Measurements from ENCODE around the gene DNAL4.

DNAL4 gene

GRCh38 chr22:38799265-38800002 lies 5.5 kb upstream of the DNAL4 start:
- POLR2A ChIA-PET = no interaction called here

DNA sequence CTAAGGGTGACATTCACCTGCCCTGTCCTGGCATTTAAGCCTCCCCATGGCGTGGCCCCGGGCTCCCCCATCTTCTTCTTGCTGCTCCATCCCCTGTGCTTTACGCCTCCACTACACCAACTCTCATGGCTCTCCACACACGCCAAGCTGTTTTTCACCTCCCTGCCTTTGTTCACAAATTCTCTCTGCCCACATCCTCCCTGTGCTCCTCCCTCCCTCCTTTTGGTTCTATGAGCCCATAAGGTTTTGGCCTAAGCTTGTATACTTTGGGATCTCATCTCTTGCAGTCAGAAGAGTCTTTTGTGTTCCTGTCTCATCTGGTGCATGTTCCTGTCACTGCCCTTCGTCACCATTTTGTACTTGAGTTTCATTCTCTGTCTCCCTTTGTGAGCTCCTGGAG lies 4.6 kb upstream of the DNAL4 start:
- H3K27me3 ChIP-seq (replicated peaks in 2 of 5; ENCODE audit: control insufficient read depth in 4 of 5, insufficient read depth in 5 of 5, low read length in 4 of 5) = peaks cover 0 to 38% (median 9%) of the 10 kb centered on the region in 5 experiments
- POLR2A ChIA-PET = interaction anchor here (0.6 kb wide), 1 partner anchor 17 kb away, joined by 3 read pairs; no protein-coding TSS in a partner anchor
- WGBS (ENCODE audit: insufficient coverage) = 67% methylated on average over 5 of the region's 5 CpGs
- H3K4me1 ChIP-seq (ENCODE audit: control extremely low read depth in 1 of 4, control insufficient read depth in 4 of 4, insufficient read depth in 4 of 4, low read length in 3 of 4) = peaks cover 0 to 6% (median 4%) of the 10 kb centered on the region in 4 experiments
- H3K36me3 ChIP-seq (ENCODE audit: control insufficient read depth in 4 of 4, insufficient read depth in 4 of 4, low read length in 3 of 4) = no peaks in the 10 kb centered on the region
- DNase-seq = no peak
- CTCF ChIA-PET = no interaction called here
- no peak overlapping the region for H3K4me3 ChIP-seq (ENCODE audit: control insufficient read depth in 1 of 7, extremely low read depth in 1 of 7, insufficient read depth in 4 of 7, low read depth in 2 of 7, low read length in 6 of 7)
- H3K9me3 ChIP-seq (ENCODE audit: control extremely low read depth in 1 of 5, control insufficient read depth in 4 of 5, insufficient read depth in 2 of 5, low read depth in 1 of 5, low read length in 4 of 5) = peaks cover 0 to 7% (median 0%) of the 10 kb centered on the region in 5 experiments
- H3K27ac ChIP-seq (ENCODE audit: insufficient read depth in 1 of 2, low read depth in 1 of 2, low read length in 2 of 2, poor library complexity in 1 of 2, severe bottlenecking in 2 of 2) = no peak overlapping the region

More at GRCh38 chr22:38799265-38800002, 5.5 kb upstream of the DNAL4 start:
- H3K27ac ChIP-seq (ENCODE audit: insufficient read depth in 1 of 2, low read depth in 1 of 2, low read length in 2 of 2, poor library complexity in 1 of 2, severe bottlenecking in 2 of 2) = no peak overlapping the region
- H3K4me3 ChIP-seq (ENCODE audit: control insufficient read depth in 1 of 7, extremely low read depth in 1 of 7, insufficient read depth in 4 of 7, low read depth in 2 of 7, low read length in 6 of 7) = no peak overlapping the region
- DNase-seq = peak in 2 of 3 donors; percentile 17 to 20
- H3K9me3 ChIP-seq (ENCODE audit: control extremely low read depth in 1 of 5, control insufficient read depth in 4 of 5, insufficient read depth in 2 of 5, low read depth in 1 of 5, low read length in 4 of 5) = peaks cover 0 to 7% (median 0%) of the 10 kb centered on the region in 5 experiments
- H3K27me3 ChIP-seq (replicated peaks in 2 of 5; ENCODE audit: control insufficient read depth in 4 of 5, insufficient read depth in 5 of 5, low read length in 4 of 5) = peaks cover 0 to 42% (median 9%) of the 10 kb centered on the region in 5 experiments
- WGBS (ENCODE audit: insufficient coverage) = 100% methylated on average over 3 of the region's 6 CpGs
- H3K36me3 ChIP-seq (ENCODE audit: control insufficient read depth in 4 of 4, insufficient read depth in 4 of 4, low read length in 3 of 4) = no peaks in the 10 kb centered on the region
- CTCF ChIA-PET = no interaction called here
- H3K4me1 ChIP-seq (ENCODE audit: control extremely low read depth in 1 of 4, control insufficient read depth in 4 of 4, insufficient read depth in 4 of 4, low read length in 3 of 4) = peaks cover 0 to 2% (median under 1%) of the 10 kb centered on the region in 4 experiments

- CTCF ChIA-PET = no interaction called here
- no peak for DNase-seq
- Histone ChIP-seq H3K4me1 (ENCODE audit: control extremely low read depth in 1 of 4, control insufficient read depth in 4 of 4, insufficient read depth in 4 of 4, low read length in 3 of 4) (peaks cover 7 to 14% (median 11%) of the 10 kb centered on the region in 4 experiments), H3K4me3 (ENCODE audit: control insufficient read depth in 1 of 7, extremely low read depth in 1 of 7, insufficient read depth in 4 of 7, low read depth in 2 of 7, low read length in 6 of 7) (no peak overlapping the region), H3K9me3 (ENCODE audit: control extremely low read depth in 1 of 5, control insufficient read depth in 4 of 5, insufficient read depth in 2 of 5, low read depth in 1 of 5, low read length in 4 of 5) (peaks cover 0 to 7% (median 0%) of the 10 kb centered on the region in 5 experiments), H3K27ac (ENCODE audit: insufficient read depth in 1 of 2, low read depth in 1 of 2, low read length in 2 of 2, poor library complexity in 1 of 2, severe bottlenecking in 2 of 2) (no peak overlapping the region), H3K27me3 (replicated peaks in 2 of 5; ENCODE audit: control insufficient read depth in 4 of 5, insufficient read depth in 5 of 5, low read length in 4 of 5) (peaks cover 0 to 31% (median 5%) of the 10 kb centered on the region in 5 experiments), H3K36me3 (ENCODE audit: control insufficient read depth in 4 of 4, insufficient read depth in 4 of 4, low read length in 3 of 4) (no peaks in the 10 kb centered on the region)
- POLR2A ChIA-PET = no interaction called here
- 88% methylated on average over 9 of the region's 12 CpGs for WGBS (ENCODE audit: insufficient coverage)
Measured at GRCh38 chr22:38796262-38796957, 2.5 kb upstream of the DNAL4 start.

DNA sequence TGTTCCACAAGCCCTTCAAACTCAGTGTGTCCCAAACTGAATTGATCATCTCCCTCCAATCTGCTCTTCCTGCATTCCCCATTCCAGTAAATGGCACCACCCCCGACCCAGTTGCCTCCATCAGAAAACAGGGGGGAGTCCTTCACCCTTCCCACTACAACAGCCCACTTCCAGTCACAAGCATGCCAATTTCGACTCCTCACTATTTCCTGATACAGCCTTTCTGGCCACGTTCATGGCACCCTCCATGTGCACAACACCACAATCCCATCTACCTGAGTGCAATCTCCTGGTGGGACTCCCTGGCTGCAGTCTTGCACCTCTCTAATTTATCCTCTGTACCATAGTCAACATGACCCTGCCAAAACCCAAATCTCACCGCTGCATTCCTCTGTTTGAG lies 1.6 kb upstream of the DNAL4 start:
- CTCF ChIA-PET = no interaction called here
- DNase-seq = no peak
- Histone ChIP-seq H3K9me3 (ENCODE audit: control extremely low read depth in 1 of 5, control insufficient read depth in 4 of 5, insufficient read depth in 2 of 5, low read depth in 1 of 5, low read length in 4 of 5) (peaks cover 0 to 7% (median 0%) of the 10 kb centered on the region in 5 experiments), H3K27me3 (replicated peaks in 2 of 5; ENCODE audit: control insufficient read depth in 4 of 5, insufficient read depth in 5 of 5, low read length in 4 of 5) (peaks cover 0 to 25% (median 2%) of the 10 kb centered on the region in 5 experiments), H3K4me1 (ENCODE audit: control extremely low read depth in 1 of 4, control insufficient read depth in 4 of 4, insufficient read depth in 4 of 4, low read length in 3 of 4) (peaks cover 7 to 14% (median 11%) of the 10 kb centered on the region in 4 experiments), H3K4me3 (ENCODE audit: control insufficient read depth in 1 of 7, extremely low read depth in 1 of 7, insufficient read depth in 4 of 7, low read depth in 2 of 7, low read length in 6 of 7) (no peak overlapping the region), H3K36me3 (ENCODE audit: control insufficient read depth in 4 of 4, insufficient read depth in 4 of 4, low read length in 3 of 4) (peaks cover 0 to 1% (median 0%) of the 10 kb centered on the region in 4 experiments), H3K27ac (ENCODE audit: insufficient read depth in 1 of 2, low read depth in 1 of 2, low read length in 2 of 2, poor library complexity in 1 of 2, severe bottlenecking in 2 of 2) (no peak overlapping the region)
- 78% methylated on average over 3 of the region's 4 CpGs for WGBS (ENCODE audit: insufficient coverage)
- POLR2A ChIA-PET = no interaction called here

GRCh38 chr22:38793317-38793716 lies 626 bp downstream of the DNAL4 start:
- ChIA-PET CTCF (no interaction called here), POLR2A (interaction anchor here (0.5 kb wide), 1 partner anchor 276 kb away, joined by 3 read pairs; no protein-coding TSS in a partner anchor)
- H3K27me3 ChIP-seq (replicated peaks in 2 of 5; ENCODE audit: control insufficient read depth in 4 of 5, insufficient read depth in 5 of 5, low read length in 4 of 5) = peaks cover 0 to 15% (median 0%) of the 10 kb centered on the region in 5 experiments
- peak overlapping the region; percentile 54 to 90 (median 78) for H3K4me3 ChIP-seq (ENCODE audit: control insufficient read depth in 1 of 7, extremely low read depth in 1 of 7, insufficient read depth in 4 of 7, low read depth in 2 of 7, low read length in 6 of 7)
- WGBS (ENCODE audit: insufficient coverage) = 27% methylated on average over 7 of the region's 9 CpGs
- H3K4me1 ChIP-seq (ENCODE audit: control extremely low read depth in 1 of 4, control insufficient read depth in 4 of 4, insufficient read depth in 4 of 4, low read length in 3 of 4) = peaks cover 7 to 14% (median 11%) of the 10 kb centered on the region in 4 experiments
- peak in 2 of 3 donors; percentile 4 to 16 for DNase-seq
- peaks cover 0 to 13% (median 5%) of the 10 kb centered on the region in 4 experiments for H3K36me3 ChIP-seq (ENCODE audit: control insufficient read depth in 4 of 4, insufficient read depth in 4 of 4, low read length in 3 of 4)
- H3K27ac ChIP-seq (ENCODE audit: insufficient read depth in 1 of 2, low read depth in 1 of 2, low read length in 2 of 2, poor library complexity in 1 of 2, severe bottlenecking in 2 of 2) = peak overlapping the region; percentile 77 to 94
- H3K9me3 ChIP-seq (ENCODE audit: control extremely low read depth in 1 of 5, control insufficient read depth in 4 of 5, insufficient read depth in 2 of 5, low read depth in 1 of 5, low read length in 4 of 5) = no peaks in the 10 kb centered on the region

DNA sequence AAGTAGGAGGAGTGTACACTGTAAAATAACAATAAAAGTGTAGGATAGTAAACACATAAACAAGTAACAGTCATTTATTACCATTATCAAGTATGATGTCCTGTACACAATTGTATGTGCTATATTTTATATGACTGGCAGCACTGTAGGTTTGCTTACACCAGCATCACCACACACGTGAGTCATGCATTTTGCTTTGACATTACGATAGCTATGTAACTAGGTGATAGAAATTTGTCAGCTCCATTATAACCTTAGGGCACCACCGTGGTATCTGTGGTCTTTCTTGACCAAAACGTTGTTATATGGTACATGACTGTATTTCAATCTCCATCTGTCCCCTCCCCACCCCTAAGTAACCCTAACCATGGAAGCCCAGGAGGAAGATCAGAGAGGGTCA lies 1.1 kb downstream of the DNAL4 start:
- ChIA-PET POLR2A (interaction anchor here (0.5 kb wide), 1 partner anchor 275 kb away, joined by 3 read pairs; no protein-coding TSS in a partner anchor), CTCF (no interaction called here)
- WGBS (ENCODE audit: insufficient coverage) = 100% methylated on average over 2 of the region's 4 CpGs
- Histone ChIP-seq H3K27me3 (replicated peaks in 2 of 5; ENCODE audit: control insufficient read depth in 4 of 5, insufficient read depth in 5 of 5, low read length in 4 of 5) (peaks cover 0 to 10% (median 0%) of the 10 kb centered on the region in 5 experiments), H3K36me3 (ENCODE audit: control insufficient read depth in 4 of 4, insufficient read depth in 4 of 4, low read length in 3 of 4) (peaks cover 0 to 13% (median 5%) of the 10 kb centered on the region in 4 experiments), H3K27ac (ENCODE audit: insufficient read depth in 1 of 2, low read depth in 1 of 2, low read length in 2 of 2, poor library complexity in 1 of 2, severe bottlenecking in 2 of 2) (peak overlapping the region in 1 of 2 experiments; percentile 94), H3K4me3 (ENCODE audit: control insufficient read depth in 1 of 7, extremely low read depth in 1 of 7, insufficient read depth in 4 of 7, low read depth in 2 of 7, low read length in 6 of 7) (peak overlapping the region in 6 of 7 experiments; percentile 71 to 90 (median 80)), H3K4me1 (ENCODE audit: control extremely low read depth in 1 of 4, control insufficient read depth in 4 of 4, insufficient read depth in 4 of 4, low read length in 3 of 4) (peaks cover 7 to 18% (median 12%) of the 10 kb centered on the region in 4 experiments), H3K9me3 (ENCODE audit: control extremely low read depth in 1 of 5, control insufficient read depth in 4 of 5, insufficient read depth in 2 of 5, low read depth in 1 of 5, low read length in 4 of 5) (no peaks in the 10 kb centered on the region)
- DNase-seq = peak in 2 of 3 donors; percentile 39 to 49

Measured in common myeloid progenitor, CD34-positive (primary cell).